Sciatic nerve (tissue), 1 donor: ENCODE measurements around the gene USP17L19. TPM values are rescaled to one million over a fixed set of nuclear protein-coding genes. Genes with fewer than 3 reads are reported as not detected.

Source experiments
- total RNA-seq: library from RNA; stranded (reverse); fragmentation: NEBNext Ultra II Directional; extraction: Animal tissue kit (Norgen Biotek cat#: 25700); gene quantifications from one replicate; pipeline ENCODE4 v1.2.1, GENCODE V29; 2021
- donor health status: DM: no; HTN: no; CAD: no.

Gene USP17L19
- total RNA-seq, 1 donor from 2014 or later: not detected

Other genes starting within 250 kb of the USP17L19 start
- not detected for gene FAM90A26, start 83.0 kb upstream of the USP17L19 start, total RNA-seq
- gene USP17L10, start 42.7 kb upstream of the USP17L19 start, total RNA-seq: not detected
- gene USP17L11, start 38.0 kb upstream of the USP17L19 start, total RNA-seq: not detected
- gene USP17L12, start 33.2 kb upstream of the USP17L19 start, total RNA-seq: not detected
- gene USP17L13, start 28.5 kb upstream of the USP17L19 start, total RNA-seq: not detected
- gene USP17L15, start 19.0 kb upstream of the USP17L19 start, total RNA-seq: not detected
- gene USP17L17, start 9.5 kb upstream of the USP17L19 start, total RNA-seq: not detected
- gene USP17L18, start 4.7 kb upstream of the USP17L19 start, total RNA-seq: not detected
- gene USP17L20, start 4.7 kb downstream of the USP17L19 start, total RNA-seq: not detected
- not detected for gene USP17L21, start 9.5 kb downstream of the USP17L19 start, total RNA-seq
- gene USP17L22, start 14.2 kb downstream of the USP17L19 start, total RNA-seq: not detected
- gene USP17L24, start 71.8 kb downstream of the USP17L19 start, total RNA-seq: not detected
- gene USP17L25, start 76.5 kb downstream of the USP17L19 start, total RNA-seq: not detected
- gene USP17L26, start 81.3 kb downstream of the USP17L19 start, total RNA-seq: not detected
- not detected for gene USP17L5, start 86.0 kb downstream of the USP17L19 start, total RNA-seq
- gene USP17L27, start 90.8 kb downstream of the USP17L19 start, total RNA-seq: not detected
- gene USP17L28, start 95.5 kb downstream of the USP17L19 start, total RNA-seq: not detected
- gene USP17L29, start 100.3 kb downstream of the USP17L19 start, total RNA-seq: not detected
- not detected for gene USP17L30, start 109.8 kb downstream of the USP17L19 start, total RNA-seq
- gene DEFB131A, start 191.0 kb downstream of the USP17L19 start, total RNA-seq: not detected